NCI-H1436 (cell line): Measurements from ENCODE around the gene RIBC2.
"Not testable (repeated sequence)": the region's sequence is repeated elsewhere in the genome, so short reads cannot be mapped to it uniquely, and the experiment has no call there.

Experiments
- DNase-seq: peaks from one replicate; lab custom pipeline; 2025; lab: John Stamatoyannopoulos, UW

The RIBC2 gene

DNA sequence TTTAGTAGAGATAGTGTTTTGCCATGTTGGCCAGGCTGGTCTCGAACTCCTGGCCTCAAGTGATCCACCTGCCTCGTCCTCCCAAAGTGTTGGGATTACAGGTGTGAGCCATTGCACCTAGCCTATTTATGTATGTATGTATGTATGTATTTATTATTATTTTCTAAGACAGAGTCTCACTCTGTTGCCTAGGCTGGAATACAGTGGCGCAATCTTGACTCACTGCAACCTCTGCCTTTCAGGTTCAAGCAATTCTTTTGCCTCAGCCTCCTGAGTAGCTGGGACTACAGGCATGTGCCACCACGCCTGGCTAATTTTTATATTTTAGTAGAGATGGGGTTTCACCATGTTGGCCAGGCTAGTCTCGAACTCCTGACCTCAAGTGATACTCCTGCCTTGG, 35.9 kb downstream of the RIBC2 start:
- DNase-seq = not testable (repeated sequence)

- DNase-seq = no peak
Observed at GRCh38 chr22:45450101-45450785, 36.8 kb downstream of the RIBC2 start.

- no peak for DNase-seq
Observed at GRCh38 chr22:45450921-45451651, 37.6 kb downstream of the RIBC2 start.

DNA sequence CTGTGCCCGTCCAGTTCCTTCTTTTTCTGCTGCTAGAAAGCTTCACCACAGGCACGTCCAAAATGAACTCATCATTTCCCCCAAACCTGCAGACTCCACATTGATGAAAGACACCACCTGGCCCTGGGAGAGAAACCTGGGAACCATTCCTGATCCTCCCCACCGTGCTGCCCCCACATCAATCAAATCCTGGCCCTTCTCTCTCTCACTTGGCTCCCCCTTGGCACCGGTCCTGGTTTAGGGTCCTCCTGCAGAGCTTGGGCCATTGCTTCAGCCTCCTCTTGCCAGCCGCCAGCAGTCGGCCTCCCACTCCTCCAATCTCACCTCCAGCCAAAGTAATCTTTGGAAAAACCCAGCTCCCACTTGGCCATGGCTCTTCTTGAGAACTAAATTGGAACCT, 38.5 kb downstream of the RIBC2 start:
- no peak for DNase-seq

- no peak for DNase-seq
Observed at GRCh38 chr22:45452565-45453379, 39.3 kb downstream of the RIBC2 start.

DNA sequence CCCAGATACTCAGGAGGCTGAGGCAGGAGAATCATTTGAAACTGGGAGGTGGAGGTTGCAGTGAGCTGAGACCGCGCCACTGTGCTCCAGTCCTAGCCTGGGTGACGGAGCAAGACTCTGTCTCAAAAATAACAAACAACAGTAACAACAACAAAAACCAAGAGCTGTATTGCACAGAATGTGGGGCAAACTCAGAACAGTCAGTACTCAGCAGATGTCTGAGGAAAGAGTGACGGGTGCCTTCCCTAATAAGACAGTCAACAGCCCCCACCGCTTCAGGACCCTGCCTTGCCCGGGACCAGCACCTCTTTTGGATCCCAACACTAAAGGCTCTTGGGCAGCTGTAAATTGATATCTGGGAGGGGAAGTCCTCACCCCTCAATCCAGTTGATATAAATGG, 40.3 kb downstream of the RIBC2 start:
- no peak for DNase-seq

DNA sequence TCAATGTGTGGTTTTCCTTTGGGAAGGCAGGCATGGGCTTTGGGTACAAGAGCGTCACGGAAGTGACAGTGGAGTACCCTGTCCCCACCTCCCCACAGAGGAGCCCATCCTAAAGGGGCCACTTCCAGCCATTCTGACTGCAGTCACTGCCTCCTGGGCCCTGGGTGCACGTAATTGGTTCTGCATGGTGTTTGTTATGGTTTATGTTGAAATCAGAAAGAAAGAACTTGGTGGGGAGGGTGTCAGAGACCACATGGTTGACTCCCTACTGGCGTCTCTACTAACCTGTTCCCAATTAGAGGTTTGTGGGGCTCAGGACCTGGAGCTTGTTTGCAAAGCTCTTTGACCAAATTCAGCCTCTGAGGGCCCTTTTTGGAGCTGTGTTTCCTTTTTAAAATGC, 40.8 kb downstream of the RIBC2 start:
- DNase-seq = no peak

- DNase-seq = no peak
Observed at GRCh38 chr22:45455212-45455611, 41.7 kb downstream of the RIBC2 start.

GRCh38 chr22:45455621-45456020, 42.1 kb downstream of the RIBC2 start:
- no peak for DNase-seq

GRCh38 chr22:45456811-45457210, 43.3 kb downstream of the RIBC2 start:
- DNase-seq = no peak

- no peak for DNase-seq
Observed at GRCh38 chr22:45458532-45458931, 45.0 kb downstream of the RIBC2 start.

- DNase-seq = no peak
Observed at GRCh38 chr22:45459235-45459634, 45.7 kb downstream of the RIBC2 start.

DNA sequence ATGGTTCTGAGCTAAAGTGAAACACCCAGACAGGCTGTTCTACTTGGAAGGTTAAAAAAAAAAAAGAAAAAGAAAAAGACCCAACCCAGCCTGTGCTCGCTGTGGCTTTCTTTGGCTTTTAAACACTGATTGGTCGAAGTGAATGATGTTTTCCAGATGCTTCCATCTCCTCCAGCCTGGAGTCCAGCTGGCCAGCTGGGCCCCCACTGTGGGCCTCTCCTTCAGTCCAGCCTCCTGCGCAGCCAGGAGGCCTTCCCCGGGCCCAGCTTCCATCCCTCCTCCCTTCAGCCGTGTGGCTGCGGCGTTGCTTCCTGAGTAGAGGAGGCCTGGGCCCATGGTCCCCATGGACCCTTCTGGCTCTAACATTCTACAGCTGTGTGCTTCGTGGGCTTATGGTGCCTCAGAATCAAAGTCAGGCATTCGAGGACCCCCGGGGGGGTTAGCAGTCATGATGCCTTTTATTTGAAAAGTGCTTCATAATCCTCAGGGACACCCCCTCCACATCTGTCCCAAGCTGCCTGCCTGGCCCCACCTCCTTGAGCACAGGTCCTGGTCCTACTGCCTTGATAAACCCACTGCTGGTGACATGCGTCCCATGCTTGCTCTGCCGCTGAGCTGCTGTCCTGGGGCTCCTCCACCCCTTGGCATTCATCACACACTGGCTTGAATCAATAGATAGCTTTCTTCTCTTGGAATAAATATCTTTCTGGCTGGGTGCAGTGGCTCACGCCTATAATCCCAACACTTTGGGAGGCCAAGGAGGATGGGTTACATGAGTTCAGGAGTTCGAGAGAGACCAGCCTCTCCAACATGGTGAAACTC, 47.0 kb downstream of the RIBC2 start:
- DNase-seq = no peak

DNA sequence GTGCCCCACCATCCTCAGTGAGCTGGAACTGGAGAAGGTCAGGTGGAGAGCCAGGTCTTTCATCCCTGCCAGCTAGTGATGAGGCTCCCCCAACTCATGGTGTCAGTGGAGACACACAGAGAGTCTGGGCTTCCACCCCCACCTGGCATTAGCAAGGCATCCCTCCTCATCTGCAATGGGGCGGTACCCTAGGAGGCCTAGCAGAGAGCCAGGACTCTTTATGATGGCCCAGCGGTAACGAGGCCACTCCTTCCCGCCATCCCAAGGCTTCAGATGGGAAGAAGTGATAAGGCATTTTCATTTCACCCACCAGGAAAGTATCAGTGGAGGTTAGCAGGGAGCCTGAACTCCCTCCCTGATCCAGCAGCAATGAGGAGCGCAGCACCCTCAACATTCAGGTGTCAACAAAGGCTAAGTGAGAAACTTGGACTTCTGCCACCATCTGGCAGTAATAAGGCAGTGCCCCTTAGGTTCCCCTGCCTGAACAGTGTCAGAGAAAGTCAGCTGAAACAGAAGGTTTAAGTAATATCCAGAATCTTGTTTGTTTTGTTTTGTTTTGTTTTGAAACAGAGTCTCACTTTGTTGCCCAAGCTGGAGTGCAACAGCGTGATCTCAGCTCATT, 48.7 kb downstream of the RIBC2 start:
- no peak for DNase-seq

GRCh38 chr22:45463691-45464090, 50.2 kb downstream of the RIBC2 start:
- not testable (repeated sequence) for DNase-seq

DNA sequence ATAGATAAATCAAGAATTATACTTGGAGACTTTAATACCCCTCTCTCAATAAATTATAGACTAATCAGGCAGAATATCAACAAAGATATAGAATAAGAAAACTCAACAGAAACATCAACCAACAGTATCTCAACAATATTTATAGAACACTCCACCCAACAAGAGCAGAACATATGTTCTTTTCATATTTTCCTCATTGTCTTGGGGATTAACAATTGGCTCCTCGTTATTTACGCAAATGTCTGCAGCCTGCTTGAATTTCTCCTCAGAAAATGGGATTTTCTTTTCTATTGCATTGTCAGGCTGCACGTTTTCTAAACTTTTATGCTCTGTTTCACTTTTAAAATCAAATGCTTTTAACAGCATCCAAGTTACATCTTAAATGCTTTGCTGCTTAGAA, 52.1 kb downstream of the RIBC2 start:
- no peak for DNase-seq

DNA sequence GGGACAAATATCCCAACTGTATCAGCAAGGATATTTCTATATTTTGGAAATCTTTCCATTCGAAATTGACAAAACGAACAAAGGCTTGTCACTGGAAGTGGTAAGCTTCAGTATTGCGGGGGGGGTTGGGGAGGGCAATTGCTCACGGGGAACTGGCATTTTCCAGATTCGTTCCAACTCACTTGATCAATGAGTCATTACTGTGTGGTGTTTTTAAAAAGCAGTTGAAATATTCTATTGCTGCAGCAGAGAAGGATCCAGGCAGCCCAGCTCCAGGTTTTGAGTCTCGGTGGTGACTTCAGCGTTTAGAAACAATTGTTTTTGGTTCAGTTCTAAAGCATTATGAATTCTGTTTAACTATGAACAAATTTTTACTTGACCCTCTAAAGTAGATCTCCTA, 55.4 kb downstream of the RIBC2 start:
- no peak for DNase-seq

- DNase-seq = no peak
Observed at GRCh38 chr22:45469281-45470073, 56.0 kb downstream of the RIBC2 start.

GRCh38 chr22:45470871-45471270, 57.4 kb downstream of the RIBC2 start:
- no peak for DNase-seq

DNA sequence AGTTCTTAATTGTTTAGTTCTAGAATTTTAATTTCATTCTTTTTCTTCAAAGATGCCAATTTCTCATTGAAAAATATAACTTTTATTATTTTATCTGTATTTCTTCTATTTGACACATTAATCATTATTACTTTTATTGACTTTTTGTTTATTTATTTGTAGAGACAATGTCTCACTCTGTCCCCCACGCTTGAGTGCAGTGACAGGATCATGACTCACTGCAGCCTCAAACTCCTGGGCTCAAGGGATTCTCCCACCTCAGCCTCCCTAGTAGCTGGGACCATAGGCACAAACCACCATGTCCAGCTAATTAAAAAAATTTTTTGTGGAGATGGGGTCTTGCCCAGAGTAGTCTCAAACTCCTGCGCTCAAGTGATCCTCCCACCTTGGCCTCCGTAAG, 58.9 kb downstream of the RIBC2 start:
- no peak for DNase-seq
